Transverse colon (tissue), 4 donors: Measurements from ENCODE around the gene ARL11.
"Not testable (repeated sequence)": the region's sequence is repeated elsewhere in the genome, so short reads cannot be mapped to it uniquely, and the experiment has no call there.

Experiments
- EP300 ChIP-seq: sonication (generic); formaldehyde crosslinking; IDR thresholded peaks from one replicate; pipeline ENCODE4 v1.6.1; 2017; ENCODE audit warnings: antibody characterized with exemption, low read depth
- POLR2A ChIP-seq: fragments of 450-650 bp; IDR thresholded peaks from one replicate; pipeline ENCODE4 v1.6.1; 2016; ENCODE audit warnings: antibody characterized with exemption, mild to moderate bottlenecking, moderate library complexity
- POLR2AphosphoS5 ChIP-seq, 3 donors: sonication (generic); formaldehyde crosslinking; IDR thresholded peaks; one replicate each; pipeline ENCODE4 v1.6.1; 2016; ENCODE audit warnings: antibody characterized with exemption in 3 of 3
- TF ChIP-seq, protein P1 (sequence below), 5 experiments: fragments of 200-600 bp in 3 of 5; fragments of 450-650 bp in 2 of 5; sonication (generic) in 3 of 5; IDR thresholded peaks; 1 replicate in 2 of 5; 2 replicates in 3 of 5; pipeline ENCODE4 v1.5.1; 2016 to 2017; ENCODE audit warnings: antibody characterized with exemption in 5 of 5, inconsistent platforms in 3 of 5, mild to moderate bottlenecking in 2 of 5, moderate library complexity in 1 of 5

GRCh38 chr13:49590714-49591113, 37.6 kb upstream of the ARL11 start:
- not testable (repeated sequence) for TF ChIP-seq POLR2AphosphoS5 (IDR thresholded peaks at IDR 0.05); POLR2A; EP300
- TF ChIP-seq, protein P1, sequence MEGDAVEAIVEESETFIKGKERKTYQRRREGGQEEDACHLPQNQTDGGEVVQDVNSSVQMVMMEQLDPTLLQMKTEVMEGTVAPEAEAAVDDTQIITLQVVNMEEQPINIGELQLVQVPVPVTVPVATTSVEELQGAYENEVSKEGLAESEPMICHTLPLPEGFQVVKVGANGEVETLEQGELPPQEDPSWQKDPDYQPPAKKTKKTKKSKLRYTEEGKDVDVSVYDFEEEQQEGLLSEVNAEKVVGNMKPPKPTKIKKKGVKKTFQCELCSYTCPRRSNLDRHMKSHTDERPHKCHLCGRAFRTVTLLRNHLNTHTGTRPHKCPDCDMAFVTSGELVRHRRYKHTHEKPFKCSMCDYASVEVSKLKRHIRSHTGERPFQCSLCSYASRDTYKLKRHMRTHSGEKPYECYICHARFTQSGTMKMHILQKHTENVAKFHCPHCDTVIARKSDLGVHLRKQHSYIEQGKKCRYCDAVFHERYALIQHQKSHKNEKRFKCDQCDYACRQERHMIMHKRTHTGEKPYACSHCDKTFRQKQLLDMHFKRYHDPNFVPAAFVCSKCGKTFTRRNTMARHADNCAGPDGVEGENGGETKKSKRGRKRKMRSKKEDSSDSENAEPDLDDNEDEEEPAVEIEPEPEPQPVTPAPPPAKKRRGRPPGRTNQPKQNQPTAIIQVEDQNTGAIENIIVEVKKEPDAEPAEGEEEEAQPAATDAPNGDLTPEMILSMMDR (IDR thresholded peaks at IDR 0.05), result not testable (repeated sequence)
